OCI-LY1 (cell line): ENCODE measurements around the gene PIAS4.

ENCODE experiments used
- CTCF ChIP-seq: fragments of 200-600 bp; sonication (generic), shearing (Covaris generic); IDR thresholded peaks from 2 replicates; pipeline ENCODE4 v1.5.1; 2017; ENCODE audit warnings: mild to moderate bottlenecking, antibody characterized with exemption, low read length, moderate library complexity, mixed read lengths
- EZH2 ChIP-seq: fragments of 200-600 bp; sonication (generic), shearing (Covaris generic); IDR thresholded peaks from 2 replicates; pipeline ENCODE4 v1.8.0; 2017; ENCODE audit warnings: borderline replicate concordance, mixed run types, mild to moderate bottlenecking, antibody characterized with exemption, low read length, moderate library complexity, mixed read lengths

DNA sequence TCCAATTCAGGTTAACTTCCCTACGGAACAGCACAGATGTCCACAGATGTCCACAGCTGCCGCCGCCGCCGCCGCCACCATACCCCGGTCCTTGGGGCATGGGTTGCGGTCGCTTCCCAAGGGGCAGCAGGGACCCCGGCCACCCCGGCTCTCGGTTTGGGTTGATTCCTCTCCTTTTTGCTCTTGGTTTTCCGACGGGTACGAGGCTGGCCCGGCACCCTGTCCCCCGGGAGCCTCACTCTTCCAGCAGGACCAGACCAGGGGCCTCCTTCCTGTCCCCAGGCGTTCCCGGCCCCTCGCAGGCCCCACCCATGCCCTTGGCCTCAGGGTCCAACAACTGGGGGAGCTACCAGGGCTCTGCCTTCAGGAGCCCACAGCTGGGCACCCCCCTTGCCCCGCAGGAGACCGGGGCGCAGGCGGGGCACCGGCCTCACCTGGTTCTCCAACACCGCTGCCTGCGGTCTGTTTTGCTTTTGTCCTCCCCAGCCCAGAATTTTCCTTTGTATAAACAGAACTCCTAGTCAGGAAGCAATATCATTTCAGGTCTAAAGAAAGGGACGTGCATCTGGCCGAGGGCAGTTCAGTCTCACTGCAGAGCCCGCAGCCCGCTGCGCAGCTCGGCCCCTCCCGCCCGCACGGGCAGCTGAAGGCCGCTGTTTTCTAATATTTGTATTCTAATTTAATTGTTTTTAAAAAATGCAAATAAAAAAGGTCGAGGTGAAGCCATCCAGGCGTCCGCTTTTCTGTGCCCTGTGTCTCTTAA, 31.3 kb downstream of the PIAS4 start:
- TF ChIP-seq CTCF = no peak
- TF ChIP-seq EZH2 = no peak
